H1 (cell line): ENCODE measurements around the gene PLK5. TPM values are rescaled to one million over a fixed set of nuclear protein-coding genes. Genes with fewer than 3 reads are reported as not detected.

Source experiments
- ATF3 ChIP-seq: IDR thresholded peaks from 2 replicates; pipeline ENCODE4 v1.6.1; 2011; ENCODE audit warnings: low read depth, mild to moderate bottlenecking, low read length; ENCODE audit not compliant: insufficient read depth
- MAFK ChIP-seq: IDR thresholded peaks from 2 replicates; pipeline ENCODE4 v1.6.1; 2012; ENCODE audit warnings: low read depth, mild to moderate bottlenecking, improper control_type of control experiment, low read length
- RBBP5 ChIP-seq: IDR thresholded peaks from 2 replicates; pipeline ENCODE4 v1.7.1; 2012; ENCODE audit warnings: low read depth, mild to moderate bottlenecking, inconsistent platforms, low read length, moderate library complexity, borderline replicate concordance
- polyA plus RNA-seq, 7 experiments: library from polyadenylated mRNA; depleted of rRNA in 3 of 7; stranded (reverse) in 5 of 7; unstranded in 2 of 7; fragments of >200 nt in 5 of 7; fragments of 200-250 nt in 2 of 7; gene quantifications; 1 replicate in 5 of 7; 2 replicates in 1 of 7; 4 replicates in 1 of 7; pipeline versions ENCODE4 v1.2.1 to v1.2.3, GENCODE V29; 2011 to 2013; ENCODE audit warnings: missing spikeins in 2 of 7, mixed read lengths in 2 of 7
- total RNA-seq: library from RNA; stranded (reverse); fragmentation: NEBNext Ultra II Directional; extraction: Animal tissue kit (Norgen Biotek cat#: 25700); gene quantifications from 2 replicates; pipeline ENCODE4 v1.2.1, GENCODE V29; 2021

Gene PLK5
- total and polyA plus RNA-seq, 2 of the 8 experiments (the other 6 are each of a cell fraction or from before 2014, with no cell fraction given), result 0.43 to 0.45 TPM

GRCh38 chr19:1509602-1510441 is 14.1 kb upstream of the PLK5 start (continued):
- TF ChIP-seq MAFK, result no peak
- no peak for TF ChIP-seq RBBP5
- TF ChIP-seq ATF3, result no peak
